GM21423 (cell line): ENCODE data around the gene FMO2.

Experiments
- ATAC-seq: cut with Tn5 transposase; IDR thresholded peaks from one replicate; pipeline ENCODE4 v1.9.1; 2021; ENCODE audit warnings: mild to moderate bottlenecking, moderate library complexity; ENCODE audit not compliant: unreplicated experiment

FMO2 gene

DNA sequence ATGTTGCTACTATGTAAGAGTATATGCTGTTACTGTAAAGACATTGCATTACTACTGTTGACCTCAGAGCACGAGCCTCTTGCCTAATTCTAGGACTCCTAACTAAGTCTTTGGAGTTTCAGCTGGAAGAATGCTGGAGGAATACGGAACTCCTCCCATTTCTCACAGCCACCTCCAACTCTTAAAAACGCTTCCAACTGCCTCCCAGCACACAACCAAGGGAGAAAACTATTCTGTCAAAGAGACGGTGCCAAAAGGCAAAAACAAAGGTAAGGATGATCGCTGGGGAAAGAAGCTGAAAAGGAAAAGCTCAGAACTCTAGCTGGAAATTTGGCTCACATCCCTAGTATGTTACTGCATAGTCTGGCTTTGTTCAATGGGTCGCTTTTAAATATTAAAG lies at the start of gene FMO2:
TSS of gene FMO2 (plus strand) at position 210 of the 400 bp plus-strand sequence. CDS start 414 bp downstream, outside the sequence.
- ATAC-seq: no peak

- no peak for ATAC-seq
These were observed 47.5 kb upstream of the FMO2 start for GRCh38 chr1:171137580-171137979.

GRCh38 chr1:171138980-171139379 lies 46.1 kb upstream of the FMO2 start:
- ATAC-seq: no peak

GRCh38 chr1:171139890-171140289 lies 45.2 kb upstream of the FMO2 start:
- ATAC-seq: no peak

- no peak for ATAC-seq
These were observed 44.7 kb upstream of the FMO2 start for GRCh38 chr1:171140401-171140800.

DNA sequence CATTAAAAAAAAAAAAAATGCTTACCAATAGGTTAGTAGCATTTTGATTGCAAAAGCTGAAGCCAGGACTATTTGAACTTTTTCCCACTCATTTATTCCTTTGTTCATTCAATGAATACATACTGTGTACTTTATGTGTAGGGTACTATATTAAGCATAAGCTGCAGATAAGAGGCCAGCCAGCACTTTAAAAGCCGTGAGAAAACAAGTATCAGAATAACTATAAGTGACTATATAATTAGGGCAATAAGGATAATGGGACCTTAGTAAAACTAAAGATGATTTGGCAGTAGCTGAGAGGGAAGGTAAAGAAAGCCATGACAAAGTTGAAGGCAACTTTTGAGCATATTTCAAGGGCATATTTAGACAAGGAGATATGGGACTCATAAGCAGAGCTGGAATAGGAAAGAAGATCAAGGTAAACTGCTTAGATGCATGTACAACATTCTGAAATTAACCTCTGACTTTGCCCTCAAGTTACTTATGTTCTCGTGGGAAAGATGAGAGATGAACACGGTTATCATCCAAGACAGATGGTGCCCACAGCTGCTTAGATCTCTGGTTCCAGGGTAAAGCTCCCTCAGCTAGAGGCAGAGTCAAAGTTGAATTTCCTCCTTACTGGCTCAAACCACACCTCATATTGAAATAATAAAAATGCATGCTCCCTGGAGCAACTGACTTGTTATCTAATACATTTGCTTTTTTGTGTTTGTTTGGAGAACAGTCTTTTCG lies 44.0 kb upstream of the FMO2 start:
- ATAC-seq: no peak

GRCh38 chr1:171141688-171142415 lies 43.2 kb upstream of the FMO2 start:
- no peak for ATAC-seq

- no peak for ATAC-seq
These were observed 42.4 kb upstream of the FMO2 start for GRCh38 chr1:171142416-171143385.

GRCh38 chr1:171150156-171150555 lies 34.9 kb upstream of the FMO2 start:
- no peak for ATAC-seq

DNA sequence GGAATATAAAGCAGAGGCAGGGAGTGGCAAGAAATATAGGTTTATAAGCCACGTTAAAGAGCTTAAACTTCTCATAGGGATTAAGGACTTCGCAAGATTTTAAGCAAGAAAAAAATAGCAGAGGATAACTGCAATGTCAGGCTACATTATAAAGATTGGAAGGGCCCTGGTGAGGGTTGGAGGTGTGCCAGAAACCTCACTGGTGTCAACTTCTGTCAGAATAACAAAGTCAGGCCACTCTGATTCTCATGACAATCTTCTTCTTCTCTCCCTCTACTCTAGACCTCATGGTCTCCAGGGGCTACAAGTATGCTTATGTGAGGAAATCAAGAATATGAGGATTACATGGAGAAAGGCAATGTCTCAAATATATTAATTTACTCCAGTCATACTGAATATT lies 32.6 kb upstream of the FMO2 start:
- no peak for ATAC-seq

GRCh38 chr1:171155484-171155883 lies 29.6 kb upstream of the FMO2 start:
- ATAC-seq: no peak

- no peak for ATAC-seq
These were observed 27.0 kb upstream of the FMO2 start for GRCh38 chr1:171158096-171158495.

DNA sequence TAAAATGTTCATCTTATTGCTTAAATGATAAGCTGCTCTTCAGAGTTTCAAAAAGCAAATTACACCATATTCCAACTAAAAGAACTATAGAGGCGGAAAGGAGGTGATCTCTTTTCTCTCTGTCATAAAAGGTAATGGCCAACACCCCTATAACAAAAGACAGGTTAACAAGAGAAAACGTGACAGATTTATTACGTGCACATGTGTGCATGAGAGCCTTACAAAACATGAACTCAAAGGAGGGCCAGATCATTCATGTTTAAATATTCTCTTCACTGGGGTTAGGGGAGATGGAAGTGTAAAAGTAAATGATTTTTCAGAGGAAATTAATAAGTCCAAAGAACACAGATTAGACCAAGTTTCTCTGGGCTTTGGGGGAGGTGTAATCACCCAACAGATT lies 26.5 kb upstream of the FMO2 start:
- ATAC-seq: no peak

DNA sequence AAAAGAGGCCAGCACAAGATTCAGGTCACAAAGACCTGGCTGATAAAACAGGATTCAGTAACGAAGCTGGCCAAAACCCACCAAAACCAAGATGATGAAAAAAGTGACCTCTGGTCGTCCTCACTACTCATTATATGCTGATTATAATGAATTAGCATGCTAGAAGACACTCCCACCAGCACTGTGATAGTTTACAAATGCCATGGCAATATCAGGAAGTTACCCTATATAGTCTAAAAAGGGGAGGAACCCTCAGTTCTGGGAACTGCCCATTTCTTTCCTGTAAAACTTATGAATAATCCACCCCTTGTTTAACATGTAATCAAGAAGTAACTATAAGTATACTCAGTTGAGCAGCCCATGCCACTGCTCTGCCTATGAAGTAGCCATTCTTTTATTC lies 26.0 kb upstream of the FMO2 start:
- ATAC-seq: no peak

DNA sequence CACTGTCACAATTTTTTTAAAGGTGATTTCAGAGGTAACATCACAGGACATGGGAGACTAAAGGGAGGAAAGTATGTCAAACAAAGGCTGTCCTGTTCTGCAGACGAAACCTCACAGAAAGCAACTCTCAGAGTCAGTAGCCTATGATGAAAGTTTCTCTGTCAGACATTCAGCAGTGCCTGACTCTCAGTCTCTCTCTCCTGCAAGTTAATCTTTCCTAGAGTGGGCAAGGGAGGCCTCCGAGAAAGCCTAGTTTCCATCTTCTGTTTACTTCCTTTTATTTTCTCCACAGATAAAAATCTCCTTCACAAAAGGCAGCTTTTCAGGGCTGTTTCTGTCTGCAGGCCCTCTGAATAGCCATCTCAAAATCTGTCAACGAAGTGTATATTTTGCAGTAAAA lies 24.9 kb upstream of the FMO2 start:
- peak; percentile 74 for ATAC-seq

DNA sequence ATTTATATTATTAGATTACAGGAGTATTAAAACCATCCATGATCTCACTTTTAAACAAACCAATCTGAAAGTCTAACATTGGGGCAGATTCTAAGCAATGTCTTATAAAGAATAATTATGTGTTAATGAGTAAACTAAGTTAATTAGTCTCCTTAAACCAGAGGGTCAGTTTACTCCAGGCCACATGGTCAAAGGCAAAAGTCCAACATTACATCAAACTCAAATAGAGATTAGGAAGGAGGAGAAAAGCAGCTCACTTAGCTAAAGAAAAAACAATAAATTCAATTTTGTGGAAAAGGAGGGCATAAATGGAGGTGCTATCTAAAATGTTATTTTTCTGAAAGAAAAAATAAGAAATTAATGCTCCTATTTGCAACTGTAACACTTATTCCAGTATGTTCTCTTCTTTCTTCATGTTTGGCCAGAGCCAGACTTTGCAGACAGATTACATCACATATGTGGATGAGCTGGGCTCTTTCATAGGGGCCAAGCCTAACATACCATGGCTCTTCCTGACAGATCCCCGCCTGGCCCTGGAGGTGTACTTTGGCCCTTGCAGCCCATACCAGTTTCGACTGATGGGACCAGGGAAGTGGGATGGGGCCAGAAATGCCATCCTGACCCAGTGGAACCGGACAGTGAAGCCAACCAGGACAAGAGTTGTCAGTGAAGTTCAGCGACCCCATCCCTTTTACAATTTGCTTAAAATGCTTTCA lies 24.3 kb upstream of the FMO2 start:
- ATAC-seq: no peak

GRCh38 chr1:171161431-171161830 lies 23.7 kb upstream of the FMO2 start:
- no peak for ATAC-seq

DNA sequence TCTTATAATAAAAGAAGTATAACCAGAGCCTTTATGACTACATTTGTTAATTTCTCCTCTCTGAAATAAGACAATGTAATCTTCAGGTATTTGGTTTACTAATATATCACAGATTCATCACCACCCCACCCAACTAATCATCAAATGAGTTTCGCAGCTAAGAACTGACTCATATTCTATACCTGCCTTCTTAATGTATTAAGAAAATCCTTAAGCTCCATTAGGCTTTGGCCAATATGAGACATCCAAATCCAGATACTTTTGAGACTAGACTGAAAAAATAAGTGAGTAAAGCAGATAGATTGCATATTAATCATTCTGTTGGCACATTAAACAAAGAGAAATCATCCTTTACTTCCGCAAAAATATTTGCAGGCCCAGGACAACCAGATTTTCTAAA lies 18.7 kb upstream of the FMO2 start:
- no peak for ATAC-seq

DNA sequence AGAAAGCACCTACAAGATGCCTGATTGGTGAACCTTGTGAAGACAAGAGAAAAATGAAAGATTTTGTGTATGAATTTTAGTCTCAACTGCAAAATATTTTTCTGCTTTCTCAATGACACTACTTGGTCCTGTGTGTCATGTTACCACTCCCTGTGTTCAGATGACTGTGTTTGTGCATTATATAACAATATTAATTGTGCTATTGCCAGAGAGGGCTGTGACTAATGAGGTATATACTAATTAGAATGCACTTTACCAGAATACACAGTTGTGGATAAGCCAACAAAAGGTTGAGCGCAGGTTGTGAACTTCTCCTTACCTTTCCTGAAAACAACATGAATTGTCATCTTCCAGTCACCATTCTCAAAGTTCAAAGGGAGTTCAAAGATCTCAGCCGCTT lies 17.3 kb upstream of the FMO2 start:
- no peak for ATAC-seq

DNA sequence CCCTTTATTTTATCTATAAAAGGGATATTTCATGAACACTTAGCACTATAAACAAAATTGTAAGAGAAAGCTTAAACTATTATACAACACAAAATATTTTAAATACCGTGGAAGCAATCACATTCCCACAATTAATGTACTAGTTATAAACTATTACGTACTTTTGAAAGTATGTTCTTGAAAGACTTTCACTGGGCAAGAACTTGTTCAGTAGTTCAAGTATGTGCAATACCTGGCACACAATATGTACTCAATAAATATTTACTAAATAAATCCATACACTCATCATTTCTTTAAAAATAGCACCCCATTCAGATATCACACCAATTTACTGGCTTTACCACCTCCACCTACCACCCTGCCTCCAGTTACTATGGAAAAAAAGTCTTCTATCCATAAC lies 12.6 kb upstream of the FMO2 start:
- ATAC-seq: no peak

- no peak for ATAC-seq
These were observed 12.0 kb upstream of the FMO2 start for GRCh38 chr1:171173069-171173468.
